GM06990 (cell line): Measurements from ENCODE around the gene FGD3.

ENCODE experiments used
- DNase-seq: peaks from one replicate; pipeline ENCODE4 v3.0.0-alpha.2; 2011; ENCODE audit not compliant: insufficient read length; ENCODE audit errors: extremely low read depth
- H3K27me3 ChIP-seq: replicated peaks from 2 replicates; pipeline ENCODE4 v1.6.0; 2011; ENCODE audit warnings: low read length; ENCODE audit not compliant: control insufficient read depth, insufficient read depth
- H3K36me3 ChIP-seq: 2 replicates; pipeline ENCODE4 v1.5.1; 2011; ENCODE audit warnings: low read length; ENCODE audit not compliant: control insufficient read depth, insufficient read depth
- H3K4me3 ChIP-seq: replicated peaks from 2 replicates; pipeline ENCODE4 v1.5.1; 2011; ENCODE audit warnings: low read depth, mild to moderate bottlenecking, control low read depth, low read length
- TF ChIP-seq, protein P1 (sequence below): IDR thresholded peaks from 2 replicates; pipeline ENCODE4 v1.5.1; 2011; ENCODE audit warnings: low read length, control low read depth, mild to moderate bottlenecking, inconsistent platforms; ENCODE audit not compliant: insufficient read depth, poor library complexity, severe bottlenecking

FGD3 gene

GRCh38 chr9:93053781-93054331, 106.5 kb downstream of the FGD3 start:
- H3K4me3 ChIP-seq = no peak overlapping the region
- H3K36me3 ChIP-seq = no peaks in the 10 kb centered on the region
- TF ChIP-seq, protein P1, sequence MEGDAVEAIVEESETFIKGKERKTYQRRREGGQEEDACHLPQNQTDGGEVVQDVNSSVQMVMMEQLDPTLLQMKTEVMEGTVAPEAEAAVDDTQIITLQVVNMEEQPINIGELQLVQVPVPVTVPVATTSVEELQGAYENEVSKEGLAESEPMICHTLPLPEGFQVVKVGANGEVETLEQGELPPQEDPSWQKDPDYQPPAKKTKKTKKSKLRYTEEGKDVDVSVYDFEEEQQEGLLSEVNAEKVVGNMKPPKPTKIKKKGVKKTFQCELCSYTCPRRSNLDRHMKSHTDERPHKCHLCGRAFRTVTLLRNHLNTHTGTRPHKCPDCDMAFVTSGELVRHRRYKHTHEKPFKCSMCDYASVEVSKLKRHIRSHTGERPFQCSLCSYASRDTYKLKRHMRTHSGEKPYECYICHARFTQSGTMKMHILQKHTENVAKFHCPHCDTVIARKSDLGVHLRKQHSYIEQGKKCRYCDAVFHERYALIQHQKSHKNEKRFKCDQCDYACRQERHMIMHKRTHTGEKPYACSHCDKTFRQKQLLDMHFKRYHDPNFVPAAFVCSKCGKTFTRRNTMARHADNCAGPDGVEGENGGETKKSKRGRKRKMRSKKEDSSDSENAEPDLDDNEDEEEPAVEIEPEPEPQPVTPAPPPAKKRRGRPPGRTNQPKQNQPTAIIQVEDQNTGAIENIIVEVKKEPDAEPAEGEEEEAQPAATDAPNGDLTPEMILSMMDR = no peak
- no peaks in the 10 kb centered on the region; the same call in 1 of the 2 replicates for H3K27me3 ChIP-seq
- DNase-seq = no peak

GRCh38 chr9:93054758-93055704, 107.7 kb downstream of the FGD3 start:
- no peaks in the 10 kb centered on the region for H3K27me3 ChIP-seq
- H3K36me3 ChIP-seq = no peaks in the 10 kb centered on the region
- DNase-seq = no peak

GRCh38 chr9:93057042-93057702, 109.8 kb downstream of the FGD3 start:
- no peaks in the 10 kb centered on the region for H3K36me3 ChIP-seq
- TF ChIP-seq, protein P1 = no peak
- DNase-seq = no peak
- H3K27me3 ChIP-seq = no peaks in the 10 kb centered on the region
- no peak overlapping the region for H3K4me3 ChIP-seq

More at GRCh38 chr9:93054758-93055704, 107.7 kb downstream of the FGD3 start:
- TF ChIP-seq, protein P1 = no peak
- H3K4me3 ChIP-seq = no peak overlapping the region

- Histone ChIP-seq H3K36me3 (no peaks in the 10 kb centered on the region), H3K4me3 (no peak overlapping the region), H3K27me3 (no peaks in the 10 kb centered on the region)
- no peak for DNase-seq
- TF ChIP-seq, protein P1 = no peak
Measured at GRCh38 chr9:93057703-93058354, 110.5 kb downstream of the FGD3 start.

DNA sequence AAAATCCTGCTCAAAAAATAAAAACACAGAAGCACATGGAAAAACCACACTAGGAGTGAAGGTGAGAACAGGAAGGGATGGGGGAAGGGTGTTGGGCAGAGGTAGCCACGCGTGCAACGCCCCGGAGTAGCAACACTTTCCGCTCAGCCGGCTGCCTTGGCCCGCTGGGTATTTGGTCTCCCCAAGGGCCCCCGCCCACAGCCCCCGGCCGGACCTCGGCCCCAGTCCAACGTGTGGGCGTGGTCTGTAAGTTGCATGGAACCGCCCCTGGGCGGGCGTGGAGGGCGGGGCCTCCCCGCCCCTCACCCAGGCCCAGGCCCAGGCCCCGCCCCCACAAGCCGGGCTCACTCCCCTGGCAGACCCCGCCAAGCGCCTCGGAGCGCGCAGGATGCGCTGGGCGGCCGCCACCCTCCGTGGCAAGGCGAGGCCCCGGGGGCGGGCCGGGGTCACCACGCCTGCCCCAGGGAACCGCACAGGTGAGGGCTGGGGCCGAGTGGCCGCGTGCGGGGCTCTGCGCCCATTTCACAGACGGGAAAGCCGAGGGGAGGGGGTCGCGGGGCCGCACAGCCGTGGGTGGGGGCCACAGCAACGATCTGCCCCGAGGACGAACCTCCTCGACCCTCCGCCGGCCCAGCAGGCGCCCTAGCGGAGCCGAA, 111.2 kb downstream of the FGD3 start, which contains the start of gene SUSD3:
SUSD3 (plus strand) TSS at position 347 of the 656 bp plus-strand sequence; CDS start at position 389, 42 bp downstream.
- H3K27me3 ChIP-seq = no peaks in the 10 kb centered on the region
- TF ChIP-seq, protein P1 = no peak
- H3K4me3 ChIP-seq = peak within 1 kb of the TSS; percentile 70
- H3K36me3 ChIP-seq = no peaks in the 10 kb centered on the region
- DNase-seq = peak; percentile 88
